Mammary epithelial cell (primary cell): Measurements from ENCODE around the gene UBL3.

Source experiments
- CTCF ChIP-seq, 2 donors: IDR thresholded peaks in 1 of 2; conservative IDR thresholded peaks in 1 of 2; 2 replicates each; pipeline ENCODE4 v1.5.1; 2011 to 2012; ENCODE audit warnings: inconsistent platforms in 2 of 2, low read length in 2 of 2, mild to moderate bottlenecking in 2 of 2, control low read depth in 1 of 2, low read depth in 1 of 2; ENCODE audit not compliant: insufficient read depth in 1 of 2; ENCODE audit errors: extremely low read depth in 1 of 2
- EZH2 ChIP-seq: IDR thresholded peaks from 2 replicates; pipeline ENCODE4 v1.6.1; 2012; ENCODE audit warnings: low read length, inconsistent platforms, borderline replicate concordance

- TF ChIP-seq CTCF (conservative IDR thresholded peaks at IDR 0.05 in 1 of 2, IDR thresholded peaks at IDR 0.05 in 1 of 2; ENCODE audit: extremely low read depth in 1 of 2, insufficient read depth in 1 of 2, low read depth in 1 of 2, low read length in 2 of 2): peak; percentile 28 to 36
- no peak for TF ChIP-seq EZH2
These were observed 4.9 kb downstream of the UBL3 start for GRCh38 chr13:29845440-29846056.
